HL-60 (cell line): ENCODE data around the gene STAM.

Source experiments
- DNase-seq, 2 experiments: peaks; one replicate each; pipeline ENCODE4 v3.0.0-alpha.2; 2010 to 2020; ENCODE audit warnings: low read depth in 1 of 2, low spot score in 1 of 2
- H3K27ac ChIP-seq: fragments of 250-450 bp; sonication (Bioruptor Pico); replicated peaks from 2 replicates; pipeline ENCODE4 v1.5.1; 2020; ENCODE audit warnings: mild to moderate bottlenecking, moderate library complexity
- H3K27me3 ChIP-seq: fragments of 250-450 bp; sonication (Bioruptor Pico); 2 replicates; pipeline ENCODE4 v1.5.1; 2021; ENCODE audit warnings: mild to moderate bottlenecking, moderate library complexity; ENCODE audit not compliant: insufficient read depth, poor library complexity, severe bottlenecking
- H3K4me3 ChIP-seq: replicated peaks from 2 replicates; pipeline ENCODE4 v1.5.1; 2011; ENCODE audit warnings: mild to moderate bottlenecking, control low read depth, low read length; ENCODE audit not compliant: insufficient read depth
- CTCF ChIP-seq: IDR thresholded peaks from one replicate; pipeline ENCODE4 v1.5.1; 2011; ENCODE audit warnings: low read length, control low read depth, inconsistent platforms; ENCODE audit not compliant: insufficient read depth
- GABPA ChIP-seq: IDR thresholded peaks from 2 replicates; pipeline ENCODE4 v1.6.1; 2012; ENCODE audit warnings: low read depth
- POLR2AphosphoS5 ChIP-seq: IDR thresholded peaks from 2 replicates; pipeline ENCODE4 v1.6.1; 2012; ENCODE audit warnings: low read depth
- REST ChIP-seq: IDR thresholded peaks from 2 replicates; pipeline ENCODE4 v1.6.1; 2012; ENCODE audit warnings: low read depth; ENCODE audit not compliant: insufficient replicate concordance
- SPI1 ChIP-seq: IDR thresholded peaks from 2 replicates; pipeline ENCODE4 v1.6.1; 2012; ENCODE audit warnings: low read depth, mild to moderate bottlenecking, borderline replicate concordance

Gene STAM

GRCh38 chr10:17651896-17652295 is 7.9 kb downstream of the STAM start:
- TF ChIP-seq POLR2AphosphoS5 (no peak), GABPA (no peak), SPI1 (no peak)
- DNase-seq = no peak
- no peak overlapping the region for H3K27ac ChIP-seq

GRCh38 chr10:17652585-17652984 is 8.6 kb downstream of the STAM start:
- TF ChIP-seq CTCF = no peak
- TF ChIP-seq SPI1 = no peak
- no peak for TF ChIP-seq GABPA
- no peak for TF ChIP-seq REST
- no peak for TF ChIP-seq POLR2AphosphoS5
- H3K4me3 ChIP-seq = no peak overlapping the region
- H3K27me3 ChIP-seq = no peaks in the 10 kb centered on the region
- no peak for DNase-seq
- H3K27ac ChIP-seq = no peak overlapping the region

More at GRCh38 chr10:17651896-17652295, 7.9 kb downstream of the STAM start:
- Histone ChIP-seq H3K27me3 (no peaks in the 10 kb centered on the region), H3K4me3 (no peak overlapping the region)

GRCh38 chr10:17655009-17655408 is 11.1 kb downstream of the STAM start:
- Histone ChIP-seq H3K4me3 (no peak overlapping the region), H3K27ac (no peak overlapping the region), H3K27me3 (no peaks in the 10 kb centered on the region)
- DNase-seq = no peak
- TF ChIP-seq GABPA (no peak), REST (no peak), POLR2AphosphoS5 (no peak), CTCF (no peak), SPI1 (no peak)

GRCh38 chr10:17655567-17656146 is 11.7 kb downstream of the STAM start:
- H3K27me3 ChIP-seq = no peaks in the 10 kb centered on the region
- no peak overlapping the region for H3K4me3 ChIP-seq
- no peak overlapping the region for H3K27ac ChIP-seq
- peak; percentile 3 to 7 for DNase-seq
- no peak for TF ChIP-seq POLR2AphosphoS5
- TF ChIP-seq GABPA = no peak
- TF ChIP-seq SPI1 = no peak

GRCh38 chr10:17657103-17657500 is 13.2 kb downstream of the STAM start:
- TF ChIP-seq POLR2AphosphoS5 = no peak
- no peak for TF ChIP-seq CTCF
- TF ChIP-seq GABPA = no peak
- TF ChIP-seq REST = no peak
- TF ChIP-seq SPI1 = no peak
- no peak overlapping the region for H3K27ac ChIP-seq
- no peaks in the 10 kb centered on the region for H3K27me3 ChIP-seq
- no peak for DNase-seq
- no peak overlapping the region for H3K4me3 ChIP-seq
